HG03103 (cell line): ENCODE measurements around the gene NPIPB8.
"Not testable (repeated sequence)": the region's sequence is repeated elsewhere in the genome, so short reads cannot be mapped to it uniquely, and the experiment has no call there.

Source experiments
- ATAC-seq: cut with Tn5 transposase; IDR thresholded peaks from one replicate; pipeline ENCODE4 v1.9.1; 2021; ENCODE audit warnings: low read depth; ENCODE audit not compliant: unreplicated experiment

Gene NPIPB8

DNA sequence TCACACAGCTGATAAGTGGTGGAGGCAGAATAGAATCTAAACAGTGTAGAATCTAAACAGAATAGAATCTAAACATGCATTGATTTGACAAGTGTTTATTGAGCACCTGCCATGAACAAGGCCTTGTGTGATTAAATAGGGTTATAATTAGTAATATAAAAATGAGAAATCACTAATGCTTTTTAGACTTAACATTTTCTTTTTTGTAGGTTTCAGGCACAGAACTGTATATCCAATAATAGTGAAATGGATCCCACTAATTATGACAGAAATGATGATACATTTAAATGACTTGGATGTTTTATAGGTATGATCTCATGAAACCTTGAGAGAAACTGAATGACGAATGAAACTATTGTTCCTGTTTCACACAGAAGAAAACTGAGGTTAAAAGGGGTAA lies at the start of gene NPIPB8:
TSS of gene NPIPB8 (plus strand) at position 301 of the 400 bp plus-strand sequence. CDS start 296 bp downstream, outside the sequence.
- not testable (repeated sequence) for ATAC-seq

DNA sequence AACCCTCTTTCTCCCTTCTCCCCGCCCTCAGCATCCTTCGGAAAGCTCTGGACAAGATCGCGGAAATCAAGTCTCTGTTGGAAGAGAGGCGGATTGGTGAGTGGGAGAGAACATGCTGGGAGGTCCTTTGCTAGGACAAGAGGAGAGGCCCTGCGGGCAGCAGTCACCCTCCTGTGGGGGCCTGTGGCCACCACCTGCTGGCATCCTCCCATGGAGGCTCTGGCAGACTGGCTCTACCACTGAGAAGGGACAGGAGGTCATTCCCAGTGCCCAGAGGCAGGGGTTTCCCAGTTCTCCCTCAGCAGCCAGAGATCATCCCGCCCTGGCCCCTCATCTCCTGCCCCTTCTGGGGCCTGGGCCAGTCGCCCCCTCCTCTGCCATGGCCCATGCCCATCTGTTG lies 48.8 kb upstream of the NPIPB8 start:
- ATAC-seq = no peak

DNA sequence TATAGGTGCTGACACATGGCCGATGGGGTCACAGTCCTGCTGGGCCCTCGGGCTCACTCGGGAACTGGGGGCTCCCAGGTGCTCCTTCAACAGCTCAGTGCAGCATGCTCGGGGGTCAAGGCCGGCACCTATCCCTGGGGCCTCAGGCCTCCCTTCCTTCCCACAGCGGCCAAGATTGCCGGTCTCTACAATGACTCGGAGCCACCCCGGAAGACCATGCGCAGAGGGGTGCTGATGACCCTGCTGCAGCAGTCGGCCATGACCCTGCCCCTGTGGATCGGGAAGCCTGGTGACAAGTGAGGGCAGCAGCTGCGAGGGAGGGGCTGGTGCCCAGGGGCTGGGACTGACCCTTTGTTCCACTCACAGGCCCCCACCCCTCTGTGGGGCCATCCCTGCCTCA lies 47.9 kb upstream of the NPIPB8 start:
- ATAC-seq = no peak

DNA sequence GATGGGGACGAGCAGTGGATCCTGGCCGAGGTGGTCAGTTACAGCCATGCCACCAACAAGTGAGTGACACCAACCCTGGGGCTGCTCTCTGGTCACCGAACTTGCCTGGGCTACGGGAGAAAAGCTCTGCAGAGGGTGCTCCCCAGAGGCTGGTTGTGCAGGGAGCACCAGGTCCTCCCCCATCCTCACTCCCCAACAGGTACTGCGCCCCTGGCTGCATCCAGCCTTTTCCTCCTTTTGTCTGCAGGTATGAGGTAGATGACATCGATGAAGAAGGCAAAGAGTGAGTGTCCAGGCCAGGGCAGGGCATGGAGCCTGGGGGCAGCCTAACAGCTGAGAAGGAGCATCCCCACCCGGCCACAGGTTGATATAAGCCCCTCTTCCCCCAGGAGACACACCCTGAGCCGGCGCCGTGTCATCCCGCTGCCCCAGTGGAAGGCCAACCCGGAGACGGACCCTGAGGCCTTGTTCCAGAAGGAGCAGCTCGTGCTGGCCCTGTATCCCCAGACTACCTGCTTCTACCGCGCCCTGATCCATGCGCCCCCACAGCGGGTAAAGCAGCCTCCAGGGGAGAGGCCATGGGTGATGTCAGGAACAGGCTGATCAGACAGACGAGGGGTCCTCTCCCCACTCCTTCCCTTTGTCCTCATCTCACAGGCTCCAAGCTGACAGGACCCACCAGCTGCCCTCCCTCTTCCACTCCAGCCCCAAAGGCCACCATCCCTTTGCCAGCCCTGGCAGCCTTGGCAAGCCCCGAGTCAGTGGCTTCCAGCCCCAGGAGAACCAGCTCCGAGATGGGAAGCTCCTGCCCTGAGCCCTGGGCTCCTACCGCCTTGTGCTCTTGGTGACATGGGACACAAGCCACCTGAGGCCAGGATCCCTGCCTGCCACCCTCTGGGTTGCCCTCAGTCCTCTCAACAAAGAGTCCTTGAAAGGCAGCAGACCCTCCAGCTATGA lies 47.2 kb upstream of the NPIPB8 start:
- ATAC-seq = no peak

DNA sequence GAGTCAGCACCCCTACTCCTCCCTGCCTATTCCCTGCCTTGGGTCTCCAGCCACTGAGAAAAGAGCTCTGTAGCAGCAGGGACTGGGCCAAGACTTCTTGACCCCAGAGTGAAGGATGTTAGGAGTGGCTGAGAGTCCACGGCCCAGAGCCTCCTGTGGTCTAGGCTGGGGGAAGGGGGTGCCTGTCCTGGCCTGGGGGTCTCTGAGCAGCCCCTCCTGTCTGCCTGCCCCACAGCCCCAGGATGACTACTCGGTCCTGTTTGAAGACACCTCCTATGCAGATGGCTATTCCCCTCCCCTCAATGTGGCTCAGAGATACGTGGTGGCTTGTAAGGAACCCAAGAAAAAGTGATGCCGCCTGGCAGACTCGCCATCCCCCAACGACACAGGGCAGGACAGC lies 46.5 kb upstream of the NPIPB8 start:
- ATAC-seq = no peak

DNA sequence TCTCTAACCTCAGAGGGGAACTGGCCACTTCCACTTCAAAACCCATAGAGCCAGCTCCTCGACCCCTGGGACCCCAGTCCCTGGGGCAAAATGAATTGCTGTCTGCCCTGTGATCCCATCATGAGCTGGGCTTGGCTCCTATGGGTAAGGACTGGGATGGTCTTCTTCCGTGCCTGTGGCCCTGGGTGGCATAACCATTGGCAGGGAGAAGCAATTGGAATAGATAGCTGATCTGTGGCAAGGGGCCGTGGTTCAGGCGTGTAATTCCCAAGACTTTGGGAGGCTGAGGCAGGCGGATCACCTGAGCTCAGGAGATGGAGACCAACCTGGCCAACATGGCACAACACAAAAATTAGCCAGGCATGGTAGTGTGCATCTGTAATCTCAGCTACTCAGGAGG lies 45.4 kb upstream of the NPIPB8 start:
- no peak for ATAC-seq

DNA sequence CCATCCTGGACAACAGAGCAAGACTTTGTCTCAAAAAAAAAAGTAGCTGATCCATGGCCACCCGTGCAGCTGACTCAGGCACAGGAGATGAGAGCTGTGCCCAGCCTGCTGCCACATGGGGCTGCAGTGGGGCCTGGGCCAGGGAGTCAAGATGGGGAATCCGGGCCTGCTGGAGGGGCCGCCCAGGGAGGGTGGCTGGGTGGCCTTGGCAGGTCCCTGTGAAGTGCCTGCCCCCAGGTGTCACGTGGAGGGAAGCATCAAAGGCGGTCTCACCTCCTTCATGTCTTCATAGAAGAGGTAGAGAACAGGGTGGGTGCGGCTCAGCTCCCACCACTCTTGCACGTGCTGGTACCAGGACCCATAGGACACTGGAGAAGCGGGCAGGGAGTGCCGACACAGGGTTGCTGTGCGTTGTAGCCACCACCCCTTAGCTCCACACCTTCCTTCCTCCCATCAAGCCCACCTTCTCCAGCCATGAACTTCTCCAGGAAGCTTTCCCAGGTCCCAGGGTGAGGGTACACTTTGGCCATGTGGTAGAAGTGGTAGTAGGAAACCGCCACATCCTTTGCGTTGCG lies 44.8 kb upstream of the NPIPB8 start:
- no peak for ATAC-seq

DNA sequence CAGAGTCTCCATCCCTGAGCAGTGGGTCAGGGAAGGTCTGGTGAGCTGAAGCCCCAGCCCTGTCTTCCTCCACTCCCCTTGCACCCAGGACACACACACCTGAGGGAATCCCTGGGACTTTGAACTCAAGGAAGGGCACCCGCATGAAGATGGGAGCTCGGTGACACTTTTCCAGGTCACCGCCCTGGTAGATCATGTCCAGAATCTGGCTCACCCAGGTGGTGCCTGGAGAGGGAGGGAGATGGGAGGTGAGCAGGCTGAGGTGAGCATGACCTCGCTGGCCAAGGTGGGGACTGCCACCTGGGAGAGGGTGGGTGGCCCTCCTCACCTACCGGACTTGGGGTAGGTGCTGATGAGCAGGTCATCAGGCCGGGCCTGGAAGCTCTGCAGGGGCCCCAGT lies 42.4 kb upstream of the NPIPB8 start:
- ATAC-seq = not testable (repeated sequence)

DNA sequence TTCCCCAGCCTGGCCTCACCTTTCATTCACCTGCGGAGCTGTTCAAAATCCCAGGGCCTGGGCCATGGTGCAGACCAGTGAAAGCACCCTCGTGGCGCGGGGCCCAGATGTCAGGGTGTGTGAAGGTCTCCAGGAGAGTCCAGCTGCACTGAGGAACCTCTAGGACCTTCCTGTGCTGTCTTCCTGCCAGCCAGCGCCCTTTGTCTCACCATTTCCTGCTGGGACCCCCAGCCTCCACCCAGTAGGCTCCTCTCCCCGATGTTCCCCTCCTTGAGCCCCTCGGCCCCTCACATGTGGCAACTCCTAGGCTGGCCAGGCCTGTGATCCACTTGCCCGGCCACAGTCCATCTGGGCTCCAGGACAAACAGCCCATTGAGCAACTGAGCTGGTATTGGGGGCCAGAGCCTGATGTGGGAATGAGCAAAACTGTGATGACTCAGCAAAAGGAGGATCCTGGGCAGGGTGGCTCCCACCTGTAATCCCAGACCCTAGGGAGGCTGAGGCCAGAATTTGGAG lies 41.7 kb upstream of the NPIPB8 start:
- no peak for ATAC-seq

DNA sequence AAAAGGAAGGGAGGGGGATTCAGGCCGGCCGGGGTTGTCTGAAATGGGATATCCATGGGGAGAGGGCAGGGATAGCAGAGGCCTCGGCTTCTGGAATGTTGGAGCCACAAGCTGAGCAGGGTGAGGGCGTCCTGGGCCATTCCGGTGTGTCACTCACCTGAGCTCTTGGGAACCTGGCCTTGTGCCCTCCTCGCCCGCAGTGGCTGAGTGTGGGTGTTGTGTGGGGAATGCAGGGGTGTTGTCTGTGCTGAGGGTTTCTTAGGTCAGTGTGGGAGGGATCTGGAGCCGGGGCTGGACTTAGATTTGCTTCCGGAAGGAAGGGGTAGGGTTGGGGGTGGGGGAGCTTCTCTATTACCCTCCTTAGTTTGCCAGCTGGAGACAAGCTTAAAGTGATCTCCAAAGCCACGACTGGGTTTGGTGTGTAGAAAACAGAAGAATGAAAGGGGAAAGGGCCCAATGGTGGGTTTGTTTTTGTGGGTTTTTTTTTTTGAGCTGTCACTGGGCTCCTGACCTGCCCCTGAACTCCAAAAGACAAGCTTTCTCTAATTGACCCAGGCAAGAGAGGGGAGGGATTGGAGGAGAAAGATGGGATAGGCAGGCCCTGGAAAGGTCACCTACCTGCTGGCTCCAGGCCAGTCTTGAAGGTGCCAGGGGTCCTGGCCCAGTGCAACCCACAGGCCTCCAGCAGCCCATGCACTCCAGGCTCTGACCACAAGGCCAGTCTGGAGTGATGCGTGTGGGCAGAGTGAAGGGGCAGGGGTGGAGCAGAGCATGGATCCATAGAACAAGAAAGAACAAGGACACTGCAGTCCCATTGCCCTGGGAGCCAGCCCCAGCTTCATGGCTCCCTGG lies 40.8 kb upstream of the NPIPB8 start, which contains the start of gene SULT1A2:
TSS of gene SULT1A2 (minus strand) at position 211 of the 852 bp plus-strand sequence. CDS start 1,120 bp downstream, outside the sequence.
- no peak for ATAC-seq

DNA sequence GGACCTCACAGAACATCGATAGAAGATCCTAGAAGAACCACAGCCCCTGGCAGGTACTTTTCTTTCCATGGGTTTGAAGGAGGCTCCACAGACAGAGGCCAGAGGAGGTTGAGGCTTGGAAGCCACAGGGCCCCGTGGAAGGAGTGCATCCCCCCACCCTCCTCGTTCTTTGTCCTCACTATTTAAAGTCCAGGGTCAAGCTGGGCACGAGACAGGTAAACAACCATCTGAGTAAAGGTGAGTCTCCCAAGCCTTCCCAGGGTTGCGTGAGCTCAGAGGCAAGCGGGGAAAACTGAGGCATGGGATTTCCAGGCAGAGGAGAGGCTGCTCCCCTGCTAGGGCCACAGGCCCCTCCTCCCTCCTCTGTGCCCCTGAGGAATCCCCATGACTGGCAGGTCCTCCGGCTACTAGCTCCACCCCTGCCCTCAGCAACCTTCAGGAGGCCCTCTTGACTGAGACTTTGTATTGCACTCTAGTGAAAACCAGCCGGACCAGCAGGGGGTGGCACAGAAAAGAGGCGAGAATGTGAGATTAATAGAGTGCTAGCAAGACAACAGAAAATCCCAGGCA lies 40.1 kb upstream of the NPIPB8 start:
- no peak for ATAC-seq

DNA sequence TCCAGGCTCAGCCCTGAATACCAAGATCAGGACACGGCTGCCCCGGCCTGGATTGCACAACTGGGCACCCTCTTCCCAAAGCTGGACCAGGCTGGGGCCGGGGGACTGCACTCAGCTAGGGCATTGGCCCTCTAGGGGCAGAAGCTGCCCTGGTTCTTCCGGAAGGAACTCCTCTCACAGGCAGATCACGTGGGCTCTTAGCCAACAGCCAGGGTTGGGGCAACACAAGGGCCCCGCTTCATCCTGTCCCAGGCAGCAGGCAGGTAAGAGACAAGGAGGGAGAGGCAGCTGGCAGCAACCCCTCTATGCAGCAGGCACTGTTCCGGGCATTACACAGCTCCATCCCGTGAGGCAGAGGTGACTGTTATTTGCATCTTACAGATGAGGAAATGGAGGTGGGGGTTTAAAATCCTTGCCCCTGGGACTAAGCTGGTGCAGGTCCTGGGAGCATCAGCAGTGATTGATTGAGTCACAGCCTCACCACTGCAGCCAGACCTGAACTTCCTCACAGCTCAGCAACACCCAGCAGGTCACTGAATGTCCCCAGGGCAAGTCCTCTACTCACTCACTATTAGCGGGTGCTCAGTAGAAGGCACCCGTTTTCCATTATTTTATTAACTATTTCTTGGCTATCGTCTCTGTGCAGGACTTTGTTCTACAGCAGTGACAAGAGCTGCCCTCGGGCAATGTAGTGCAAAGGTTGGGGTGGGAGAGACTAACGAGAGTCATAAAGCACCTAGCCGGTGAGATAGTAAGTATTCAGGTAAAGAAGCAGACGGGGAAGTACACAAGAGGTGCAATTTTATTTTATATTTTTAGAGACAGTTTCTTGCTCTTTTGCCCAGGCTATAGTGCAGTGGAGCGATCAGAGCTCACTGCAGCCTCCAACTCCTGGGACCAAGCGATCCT lies 38.2 kb upstream of the NPIPB8 start:
- not testable (repeated sequence) for ATAC-seq

DNA sequence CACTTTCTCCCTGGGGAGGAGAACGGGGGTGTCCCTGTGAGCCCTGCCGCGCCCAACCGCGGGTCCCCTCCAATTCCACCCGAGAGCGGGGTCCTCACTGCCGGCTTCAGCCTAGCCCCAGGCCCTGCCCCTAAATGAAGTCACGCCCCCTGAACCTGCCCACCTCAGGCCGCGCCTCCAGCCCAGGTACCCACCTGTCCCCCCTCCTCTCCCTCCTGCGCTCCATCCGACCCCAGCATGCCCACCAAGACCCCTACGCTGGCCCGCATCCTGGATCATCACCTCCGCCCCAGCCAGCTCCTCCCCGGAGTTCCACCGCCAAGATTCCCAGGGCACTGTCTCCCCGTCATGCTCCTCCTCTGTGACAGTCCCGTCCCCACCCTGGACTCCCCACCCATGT lies 36.9 kb upstream of the NPIPB8 start:
- not testable (repeated sequence) for ATAC-seq

DNA sequence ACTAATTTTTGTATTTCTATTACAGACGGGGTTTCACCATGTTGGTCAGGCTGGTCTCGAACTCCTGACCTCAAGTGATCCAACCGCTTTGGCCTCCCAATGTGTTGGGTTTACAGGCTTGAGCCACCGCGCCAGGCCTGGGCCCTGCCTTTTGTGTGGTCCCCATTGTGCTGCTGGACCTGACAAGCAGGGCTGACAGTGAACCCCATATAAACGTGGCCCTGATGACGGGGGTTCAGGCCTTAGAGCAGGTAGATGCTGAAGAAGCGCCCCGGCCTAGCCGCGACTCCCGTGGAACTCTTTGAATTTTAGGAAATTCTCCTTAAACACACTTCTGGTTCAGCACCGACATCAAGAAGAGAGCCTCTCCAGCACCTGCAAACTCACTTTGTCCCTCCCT lies 36.3 kb upstream of the NPIPB8 start:
- ATAC-seq = not testable (repeated sequence)

DNA sequence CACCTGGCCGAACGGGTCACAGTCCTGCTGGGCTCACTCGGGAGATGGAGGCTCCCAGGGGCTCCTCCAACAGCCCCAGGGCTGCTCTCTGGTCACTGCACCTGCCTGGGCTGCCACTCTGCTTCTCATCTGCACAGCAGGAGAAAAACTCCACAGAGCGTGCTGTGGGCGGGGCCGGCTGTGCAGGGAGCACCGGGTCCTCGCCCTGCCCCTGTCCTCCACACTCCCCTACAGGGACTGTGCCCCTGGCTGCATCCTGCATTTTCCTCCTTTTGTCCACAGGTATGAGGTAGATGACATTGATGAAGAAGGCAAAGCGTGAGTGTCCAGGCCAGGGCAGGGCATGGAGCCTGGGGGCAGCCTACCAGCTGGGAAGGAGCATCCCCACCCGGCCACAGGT lies 35.8 kb upstream of the NPIPB8 start:
- ATAC-seq = not testable (repeated sequence)

DNA sequence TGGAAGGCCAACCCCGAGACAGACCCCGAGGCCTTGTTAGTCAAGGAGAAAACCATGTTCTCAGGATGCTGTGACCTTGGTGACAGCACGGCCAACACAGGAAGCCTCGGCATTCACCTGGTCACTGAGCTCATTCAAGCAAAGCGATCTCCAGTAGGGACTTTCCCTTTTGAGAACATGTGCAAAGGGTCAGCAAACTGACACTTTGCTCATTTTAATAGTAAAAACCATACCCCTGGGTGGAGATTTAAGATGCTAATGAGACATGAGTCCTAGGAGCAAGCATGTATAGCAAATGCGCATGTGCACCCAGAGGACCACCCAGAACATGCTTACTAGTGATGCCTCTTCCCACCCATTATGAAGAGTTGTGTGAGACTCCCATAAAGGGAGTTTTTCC lies 35.3 kb upstream of the NPIPB8 start:
- no peak for ATAC-seq

DNA sequence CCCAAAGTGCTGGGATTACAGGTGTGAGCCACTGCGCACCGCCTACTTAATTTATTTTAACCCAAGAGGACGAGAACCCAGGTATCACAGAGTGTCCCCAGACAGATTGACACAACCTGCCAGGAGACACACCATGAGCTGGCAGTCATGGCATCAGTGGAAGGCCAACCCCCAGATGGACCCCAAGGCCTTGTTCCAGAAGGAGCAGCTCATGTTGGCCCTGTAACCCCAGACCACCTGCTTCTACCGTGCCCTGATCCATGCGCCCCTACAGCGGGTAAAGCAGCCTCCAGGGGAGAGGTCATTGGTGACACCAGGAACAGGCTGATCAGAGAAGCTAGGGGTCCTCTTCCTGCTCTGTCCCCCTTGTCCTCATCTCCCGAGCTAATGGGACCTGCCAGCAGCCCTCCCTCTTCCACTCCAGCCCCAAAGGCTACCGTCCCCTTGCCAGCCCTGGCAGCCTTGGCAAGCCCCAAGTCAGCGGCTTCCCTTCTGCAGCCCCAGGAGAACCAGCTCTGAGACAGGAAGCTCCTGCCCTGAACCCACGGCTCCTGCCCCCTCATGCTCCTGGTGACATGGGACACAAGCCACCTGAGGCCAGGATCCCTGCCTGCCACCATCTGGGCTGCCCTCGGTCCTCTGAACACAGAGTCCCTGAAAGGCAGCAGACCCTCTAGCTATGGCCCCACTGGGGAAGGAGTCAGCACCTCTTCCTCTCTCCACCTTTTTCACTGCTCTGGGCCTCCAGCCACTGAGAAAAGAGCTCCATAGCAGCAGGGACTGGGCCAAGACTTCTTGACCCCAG lies 34.3 kb upstream of the NPIPB8 start:
- ATAC-seq = no peak

DNA sequence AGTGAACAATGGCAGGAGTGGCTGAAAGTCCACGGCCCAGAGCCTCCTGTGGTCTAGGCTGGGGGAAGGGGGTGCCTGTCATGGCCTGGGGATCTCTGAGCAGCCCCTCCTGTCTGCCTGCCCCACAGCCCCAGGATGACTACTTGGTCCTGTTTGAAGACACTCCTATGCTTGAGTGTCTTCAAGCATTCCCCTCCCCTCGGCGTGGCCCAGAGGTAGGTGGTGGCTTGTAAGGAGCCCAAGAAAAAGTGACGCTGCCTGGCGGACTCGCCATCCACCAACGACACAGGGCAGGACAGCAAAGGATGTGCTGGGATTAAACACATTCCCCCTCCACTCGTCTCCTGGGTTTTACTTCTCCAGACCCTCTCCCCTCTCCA lies 33.7 kb upstream of the NPIPB8 start:
- no peak for ATAC-seq
